ENCODE data around the gene HDDC3. TPM values are rescaled to one million over a fixed set of nuclear protein-coding genes. Genes with fewer than 3 reads are reported as not detected.

HDDC3 gene
- total and polyA plus RNA-seq, 2 donors (not counting 1 experiment from before 2014, with no cell fraction given), result 10.2 to 16.3 TPM

GRCh38 chr15:90970274-90970673 lies 37.9 kb upstream of the HDDC3 start:
- H3K4me3 ChIP-seq (replicated peaks in 1 of 4; ENCODE audit: control extremely low read depth in 1 of 4, insufficient read depth in 1 of 4, low read depth in 3 of 4, low read length in 4 of 4), result no peak overlapping the region
- no peak overlapping the region for H3K4me2 ChIP-seq (ENCODE audit: extremely low read depth, insufficient read depth, low read length)
- H2AFZ ChIP-seq (ENCODE audit: low read length), result no peak overlapping the region
- no peaks in the 10 kb centered on the region for H3K9me3 ChIP-seq (ENCODE audit: control insufficient read depth, insufficient read depth, low read depth, low read length)
- no peaks in the 10 kb centered on the region for H4K20me1 ChIP-seq (ENCODE audit: control insufficient read depth, extremely low read depth, insufficient read depth, low read length)
- H3K4me1 ChIP-seq (ENCODE audit: control insufficient read depth, extremely low read depth, insufficient read depth, low read length), result no peaks in the 10 kb centered on the region
- no peaks in the 10 kb centered on the region for H3K27me3 ChIP-seq (ENCODE audit: control insufficient read depth, insufficient read depth, low read length)
- peaks cover 22% of the 10 kb centered on the region for H3K36me3 ChIP-seq (ENCODE audit: control insufficient read depth, insufficient read depth, low read length)
- H3K79me2 ChIP-seq (ENCODE audit: control insufficient read depth, insufficient read depth, low read length), result no peaks in the 10 kb centered on the region
- no peak for DNase-seq (ENCODE audit: low read depth in 2 of 2)
- no peak overlapping the region for H3K27ac ChIP-seq (ENCODE audit: insufficient read depth, low read length)
- TF ChIP-seq EZH2 (IDR thresholded peaks at IDR 0.05; ENCODE audit: low read length, missing control alignments) (no peak), CTCF (conservative IDR thresholded peaks at IDR 0.05 in 1 of 2, IDR thresholded peaks at IDR 0.05 in 1 of 2; ENCODE audit: low read depth in 1 of 2, low read length in 2 of 2) (no peak)
- no peak overlapping the region for H3K9ac ChIP-seq (ENCODE audit: insufficient read depth, low read length)

- Histone ChIP-seq H3K27me3 (ENCODE audit: control insufficient read depth, insufficient read depth, low read length) (no peaks in the 10 kb centered on the region), H3K9me3 (ENCODE audit: control insufficient read depth, insufficient read depth, low read depth, low read length) (no peaks in the 10 kb centered on the region), H4K20me1 (ENCODE audit: control insufficient read depth, extremely low read depth, insufficient read depth, low read length) (no peaks in the 10 kb centered on the region), H3K27ac (ENCODE audit: insufficient read depth, low read length) (no peak overlapping the region), H3K4me3 (replicated peaks in 1 of 4; ENCODE audit: control extremely low read depth in 1 of 4, insufficient read depth in 1 of 4, low read depth in 3 of 4, low read length in 4 of 4) (no peak overlapping the region), H3K9ac (ENCODE audit: insufficient read depth, low read length) (no peak overlapping the region), H3K4me1 (ENCODE audit: control insufficient read depth, extremely low read depth, insufficient read depth, low read length) (no peaks in the 10 kb centered on the region), H3K4me2 (ENCODE audit: extremely low read depth, insufficient read depth, low read length) (no peak overlapping the region), H3K79me2 (ENCODE audit: control insufficient read depth, insufficient read depth, low read length) (no peaks in the 10 kb centered on the region), H3K36me3 (ENCODE audit: control insufficient read depth, insufficient read depth, low read length) (peaks cover 16% of the 10 kb centered on the region), H2AFZ (ENCODE audit: low read length) (no peak overlapping the region)
- no peak for DNase-seq (ENCODE audit: low read depth in 2 of 2)
- no peak for TF ChIP-seq CTCF (conservative IDR thresholded peaks at IDR 0.05 in 1 of 2, IDR thresholded peaks at IDR 0.05 in 1 of 2; ENCODE audit: low read depth in 1 of 2, low read length in 2 of 2)
- TF ChIP-seq EZH2 (IDR thresholded peaks at IDR 0.05; ENCODE audit: low read length, missing control alignments), result no peak
Observed at GRCh38 chr15:90968434-90968833, 36.1 kb upstream of the HDDC3 start.

- Histone ChIP-seq H3K36me3 (ENCODE audit: control insufficient read depth, insufficient read depth, low read length) (peaks cover 16% of the 10 kb centered on the region), H4K20me1 (ENCODE audit: control insufficient read depth, extremely low read depth, insufficient read depth, low read length) (no peaks in the 10 kb centered on the region), H3K9me3 (ENCODE audit: control insufficient read depth, insufficient read depth, low read depth, low read length) (no peaks in the 10 kb centered on the region), H3K27me3 (ENCODE audit: control insufficient read depth, insufficient read depth, low read length) (no peaks in the 10 kb centered on the region), H3K79me2 (ENCODE audit: control insufficient read depth, insufficient read depth, low read length) (no peaks in the 10 kb centered on the region), H3K9ac (ENCODE audit: insufficient read depth, low read length) (no peak overlapping the region), H3K4me3 (replicated peaks in 1 of 4; ENCODE audit: control extremely low read depth in 1 of 4, insufficient read depth in 1 of 4, low read depth in 3 of 4, low read length in 4 of 4) (no peak overlapping the region), H3K4me2 (ENCODE audit: extremely low read depth, insufficient read depth, low read length) (no peak overlapping the region), H3K4me1 (ENCODE audit: control insufficient read depth, extremely low read depth, insufficient read depth, low read length) (no peaks in the 10 kb centered on the region), H3K27ac (ENCODE audit: insufficient read depth, low read length) (no peak overlapping the region), H2AFZ (ENCODE audit: low read length) (no peak overlapping the region)
- TF ChIP-seq EZH2 (IDR thresholded peaks at IDR 0.05; ENCODE audit: low read length, missing control alignments), result no peak
- TF ChIP-seq CTCF (conservative IDR thresholded peaks at IDR 0.05 in 1 of 2, IDR thresholded peaks at IDR 0.05 in 1 of 2; ENCODE audit: low read depth in 1 of 2, low read length in 2 of 2), result no peak
- DNase-seq (ENCODE audit: low read depth in 2 of 2), result no peak
Observed at GRCh38 chr15:90967206-90967605, 34.9 kb upstream of the HDDC3 start.
